Measurements from ENCODE around the gene MRPL24. TPM values are rescaled to one million over a fixed set of nuclear protein-coding genes. Genes with fewer than 3 reads are reported as not detected.

MRPL24 gene
- total and polyA plus RNA-seq, 2 of the 13 experiments (the other 11 are each of a cell fraction or from before 2014, with no cell fraction given), result 38.1 to 42.9 TPM

- no peak for TF ChIP-seq ZBTB43 (CRISPR knock-in tag; conservative IDR thresholded peaks at IDR 0.05)
- TF ChIP-seq MAF1 (CRISPR knock-in tag; IDR thresholded peaks at IDR 0.05; ENCODE audit: borderline replicate concordance), result no peak
- no peak for TF ChIP-seq ZBTB1 (CRISPR knock-in tag; IDR thresholded peaks at IDR 0.05; ENCODE audit: borderline replicate concordance)
- TF ChIP-seq BRF2 (CRISPR knock-in tag; IDR thresholded peaks at IDR 0.05), result no peak
- no peak for TF ChIP-seq SUZ12 (IDR thresholded peaks at IDR 0.05; ENCODE audit: low read depth, low read length)
- TF ChIP-seq RCOR2 (CRISPR knock-in tag; IDR thresholded peaks at IDR 0.05), result no peak
- peak; percentile 90 for TF ChIP-seq STAG1 (CRISPR knock-in tag; IDR thresholded peaks at IDR 0.05)
- no peak for TF ChIP-seq KDM1A (CRISPR knock-in tag; IDR thresholded peaks at IDR 0.05)
- TF ChIP-seq CSRNP1 (CRISPR knock-in tag; IDR thresholded peaks at IDR 0.05), result no peak
- no peak for TF ChIP-seq U2AF1 (optimal IDR thresholded peaks at IDR 0.05; ENCODE audit: low read depth, low read length)
- TF ChIP-seq HNRNPLL (IDR thresholded peaks at IDR 0.05; ENCODE audit: low read depth, low read length, poor library complexity, severe bottlenecking), result peak; percentile 21
- no peak for TF ChIP-seq CSRNP2 (CRISPR knock-in tag; conservative IDR thresholded peaks at IDR 0.05; ENCODE audit: low read depth)
- no peak for TF ChIP-seq HHEX (CRISPR knock-in tag; IDR thresholded peaks at IDR 0.05)
- TF ChIP-seq ZNF512 (CRISPR knock-in tag; IDR thresholded peaks at IDR 0.05), result no peak
- TF ChIP-seq SIX1 (CRISPR knock-in tag; IDR thresholded peaks at IDR 0.05; ENCODE audit: borderline replicate concordance), result no peak
- TF ChIP-seq ELF4 (CRISPR knock-in tag; IDR thresholded peaks at IDR 0.05; ENCODE audit: borderline replicate concordance), result no peak
- TF ChIP-seq ZNF263 (CRISPR knock-in tag; IDR thresholded peaks at IDR 0.05), result no peak; the same call in 1 of the 2 replicates
- no peak for TF ChIP-seq ZNF451 (CRISPR knock-in tag; IDR thresholded peaks at IDR 0.05)
- TF ChIP-seq IRF2 (CRISPR knock-in tag; IDR thresholded peaks at IDR 0.05), result no peak
- TF ChIP-seq MTA1 (CRISPR knock-in tag; IDR thresholded peaks at IDR 0.05; ENCODE audit: borderline replicate concordance), result no peak
- TF ChIP-seq ZNF704 (CRISPR knock-in tag; IDR thresholded peaks at IDR 0.05; ENCODE audit: borderline replicate concordance), result 0 out of 2 replicates have a peak, but pooled peaks have one; percentile 22
These were observed 51.6 kb downstream of the MRPL24 start (continued) for GRCh38 chr1:156689035-156689952.

Measured in HepG2 (cell line).